Testis (tissue), 2 donors: Measurements from ENCODE around the gene TCF3.

ENCODE experiments used
- POLR2A ChIP-seq: fragments of 450-650 bp; IDR thresholded peaks from one replicate; pipeline ENCODE4 v1.6.1; 2017; ENCODE audit warnings: antibody characterized with exemption, mild to moderate bottlenecking, moderate library complexity
- TF ChIP-seq, protein P1 (sequence below), 3 experiments: fragments of 450-650 bp in 2 of 3; fragments of 200-600 bp in 1 of 3; sonication (generic) in 1 of 3; IDR thresholded peaks; one replicate each; pipeline ENCODE4 v1.5.1; 2016 to 2019; ENCODE audit warnings: antibody characterized with exemption in 3 of 3, mild to moderate bottlenecking in 2 of 3, moderate library complexity in 1 of 3

GRCh38 chr19:1560286-1560882 is 92.0 kb downstream of the TCF3 start:
- TF ChIP-seq POLR2A, result no peak
- TF ChIP-seq, protein P1, sequence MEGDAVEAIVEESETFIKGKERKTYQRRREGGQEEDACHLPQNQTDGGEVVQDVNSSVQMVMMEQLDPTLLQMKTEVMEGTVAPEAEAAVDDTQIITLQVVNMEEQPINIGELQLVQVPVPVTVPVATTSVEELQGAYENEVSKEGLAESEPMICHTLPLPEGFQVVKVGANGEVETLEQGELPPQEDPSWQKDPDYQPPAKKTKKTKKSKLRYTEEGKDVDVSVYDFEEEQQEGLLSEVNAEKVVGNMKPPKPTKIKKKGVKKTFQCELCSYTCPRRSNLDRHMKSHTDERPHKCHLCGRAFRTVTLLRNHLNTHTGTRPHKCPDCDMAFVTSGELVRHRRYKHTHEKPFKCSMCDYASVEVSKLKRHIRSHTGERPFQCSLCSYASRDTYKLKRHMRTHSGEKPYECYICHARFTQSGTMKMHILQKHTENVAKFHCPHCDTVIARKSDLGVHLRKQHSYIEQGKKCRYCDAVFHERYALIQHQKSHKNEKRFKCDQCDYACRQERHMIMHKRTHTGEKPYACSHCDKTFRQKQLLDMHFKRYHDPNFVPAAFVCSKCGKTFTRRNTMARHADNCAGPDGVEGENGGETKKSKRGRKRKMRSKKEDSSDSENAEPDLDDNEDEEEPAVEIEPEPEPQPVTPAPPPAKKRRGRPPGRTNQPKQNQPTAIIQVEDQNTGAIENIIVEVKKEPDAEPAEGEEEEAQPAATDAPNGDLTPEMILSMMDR (IDR thresholded peaks at IDR 0.05), result no peak
